ENCODE measurements around the gene DISC1. TPM values are rescaled to one million over a fixed set of nuclear protein-coding genes. Genes with fewer than 3 reads are reported as not detected.

DISC1 gene
- total RNA-seq, 1 experiment from 2014 or later: 1.8 TPM

DNA sequence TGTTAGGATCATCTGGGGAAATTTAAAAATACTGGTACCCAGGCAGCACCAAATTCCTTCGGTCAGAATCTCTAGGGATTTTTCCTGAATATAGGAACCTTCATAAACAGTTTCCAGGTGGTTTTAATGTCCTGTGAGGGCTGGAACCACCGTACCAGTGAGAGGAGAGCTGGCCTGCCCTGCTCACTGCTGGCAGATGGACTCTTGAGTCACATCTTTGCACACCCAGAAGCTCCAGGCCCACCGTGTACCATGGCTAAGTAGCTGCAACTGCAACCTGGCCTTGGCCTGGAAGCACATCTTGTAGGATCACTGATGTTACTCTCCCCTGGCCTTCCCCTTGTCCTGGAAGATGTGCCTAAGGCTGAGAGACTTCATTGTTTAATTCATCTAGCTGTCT, 181.5 kb downstream of the DISC1 start:
- CTCF ChIA-PET: interaction anchor here (3.1 kb wide), 1 partner anchor 51 kb away, joined by 29 read pairs; no protein-coding TSS in a partner anchor
- POLR2A ChIA-PET: no interaction called here

DNA sequence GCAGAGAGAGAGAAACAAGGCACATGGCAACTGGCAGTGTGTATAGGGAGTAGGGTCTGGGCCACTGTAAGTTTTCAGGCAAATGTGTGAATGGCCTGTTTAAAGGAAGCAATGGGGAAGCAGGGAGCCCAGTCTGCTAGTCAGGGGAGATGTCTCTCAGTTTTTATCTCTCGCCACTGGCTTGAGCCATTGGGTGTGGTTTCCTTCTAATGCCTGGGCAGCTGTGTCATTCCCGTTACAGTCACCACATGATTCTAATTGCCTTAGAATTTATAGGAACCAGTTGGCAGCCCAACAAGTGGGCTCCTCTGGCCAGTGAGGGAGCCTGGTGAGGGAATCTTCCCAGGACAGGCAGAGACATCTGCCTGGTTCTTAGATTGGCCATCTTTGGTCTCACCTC, 182.4 kb downstream of the DISC1 start:
- Histone ChIP-seq H3K36me3 (ENCODE audit: control insufficient read depth in 1 of 2, insufficient read depth in 2 of 2, low read length in 2 of 2) (no peaks in the 10 kb centered on the region), H3K9ac (ENCODE audit: low read length) (no peak overlapping the region), H3K27ac (ENCODE audit: low read depth, low read length) (no peak overlapping the region), H3K4me3 (replicated peaks in 1 of 2; ENCODE audit: low read depth in 1 of 2, low read length in 2 of 2) (no peak overlapping the region), H3K9me3 (ENCODE audit: control insufficient read depth in 1 of 2, insufficient read depth in 1 of 2, low read depth in 1 of 2, low read length in 2 of 2) (no peaks in the 10 kb centered on the region), H3K79me2 (ENCODE audit: insufficient read depth, low read length) (no peaks in the 10 kb centered on the region), H3K27me3 (ENCODE audit: insufficient read depth, low read length) (no peaks in the 10 kb centered on the region), H3K9me2 (ENCODE audit: insufficient read depth) (0 out of 2 replicates have a peak, but pooled peaks cover 3% of the 10 kb centered on the region), H2AFZ (ENCODE audit: low read depth, low read length, poor library complexity, severe bottlenecking) (no peak overlapping the region), H3K4me2 (ENCODE audit: low read length) (peak overlapping the region; percentile 30; the same call in 1 of the 2 replicates), H3K4me1 (ENCODE audit: control insufficient read depth in 1 of 2, insufficient read depth in 2 of 2, low read length in 2 of 2) (peaks cover 0 to 9% of the 10 kb centered on the region in 2 experiments; a peak in 2 of 4 replicates), H4K20me1 (ENCODE audit: insufficient read depth) (no peaks in the 10 kb centered on the region)
- no peak for ATAC-seq
- CTCF ChIA-PET: no interaction called here
- no TSS peak for BruUV-seq (replicated peaks)
- RAD21 ChIA-PET (ENCODE audit: low non-redundant PET in 1 of 2, low total read pairs in 2 of 2, uncharacterized antibody in 2 of 2, unreplicated experiment in 2 of 2): no interaction called here
- POLR2A ChIA-PET: no interaction called here
- DNase-seq (ENCODE audit: low read depth, low spot score): no peak
- TF ChIP-seq SRF (IDR thresholded peaks at IDR 0.05; ENCODE audit: low read depth): no peak
- no peak for TF ChIP-seq CEBPB (IDR thresholded peaks at IDR 0.05; ENCODE audit: low read depth)
- TF ChIP-seq ZNF274 (IDR thresholded peaks at IDR 0.05; ENCODE audit: low read depth, low read length): no peak
- no peak for TF ChIP-seq JUND (IDR thresholded peaks at IDR 0.05)
- no peak for TF ChIP-seq SP1 (IDR thresholded peaks at IDR 0.05; ENCODE audit: low read depth)
- TF ChIP-seq, protein P1, sequence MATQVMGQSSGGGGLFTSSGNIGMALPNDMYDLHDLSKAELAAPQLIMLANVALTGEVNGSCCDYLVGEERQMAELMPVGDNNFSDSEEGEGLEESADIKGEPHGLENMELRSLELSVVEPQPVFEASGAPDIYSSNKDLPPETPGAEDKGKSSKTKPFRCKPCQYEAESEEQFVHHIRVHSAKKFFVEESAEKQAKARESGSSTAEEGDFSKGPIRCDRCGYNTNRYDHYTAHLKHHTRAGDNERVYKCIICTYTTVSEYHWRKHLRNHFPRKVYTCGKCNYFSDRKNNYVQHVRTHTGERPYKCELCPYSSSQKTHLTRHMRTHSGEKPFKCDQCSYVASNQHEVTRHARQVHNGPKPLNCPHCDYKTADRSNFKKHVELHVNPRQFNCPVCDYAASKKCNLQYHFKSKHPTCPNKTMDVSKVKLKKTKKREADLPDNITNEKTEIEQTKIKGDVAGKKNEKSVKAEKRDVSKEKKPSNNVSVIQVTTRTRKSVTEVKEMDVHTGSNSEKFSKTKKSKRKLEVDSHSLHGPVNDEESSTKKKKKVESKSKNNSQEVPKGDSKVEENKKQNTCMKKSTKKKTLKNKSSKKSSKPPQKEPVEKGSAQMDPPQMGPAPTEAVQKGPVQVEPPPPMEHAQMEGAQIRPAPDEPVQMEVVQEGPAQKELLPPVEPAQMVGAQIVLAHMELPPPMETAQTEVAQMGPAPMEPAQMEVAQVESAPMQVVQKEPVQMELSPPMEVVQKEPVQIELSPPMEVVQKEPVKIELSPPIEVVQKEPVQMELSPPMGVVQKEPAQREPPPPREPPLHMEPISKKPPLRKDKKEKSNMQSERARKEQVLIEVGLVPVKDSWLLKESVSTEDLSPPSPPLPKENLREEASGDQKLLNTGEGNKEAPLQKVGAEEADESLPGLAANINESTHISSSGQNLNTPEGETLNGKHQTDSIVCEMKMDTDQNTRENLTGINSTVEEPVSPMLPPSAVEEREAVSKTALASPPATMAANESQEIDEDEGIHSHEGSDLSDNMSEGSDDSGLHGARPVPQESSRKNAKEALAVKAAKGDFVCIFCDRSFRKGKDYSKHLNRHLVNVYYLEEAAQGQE (IDR thresholded peaks at IDR 0.05; ENCODE audit: low read depth): no peak
- TF ChIP-seq, protein P2, sequence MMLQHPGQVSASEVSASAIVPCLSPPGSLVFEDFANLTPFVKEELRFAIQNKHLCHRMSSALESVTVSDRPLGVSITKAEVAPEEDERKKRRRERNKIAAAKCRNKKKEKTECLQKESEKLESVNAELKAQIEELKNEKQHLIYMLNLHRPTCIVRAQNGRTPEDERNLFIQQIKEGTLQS (IDR thresholded peaks at IDR 0.05): no peak
- TF ChIP-seq, protein P3, sequence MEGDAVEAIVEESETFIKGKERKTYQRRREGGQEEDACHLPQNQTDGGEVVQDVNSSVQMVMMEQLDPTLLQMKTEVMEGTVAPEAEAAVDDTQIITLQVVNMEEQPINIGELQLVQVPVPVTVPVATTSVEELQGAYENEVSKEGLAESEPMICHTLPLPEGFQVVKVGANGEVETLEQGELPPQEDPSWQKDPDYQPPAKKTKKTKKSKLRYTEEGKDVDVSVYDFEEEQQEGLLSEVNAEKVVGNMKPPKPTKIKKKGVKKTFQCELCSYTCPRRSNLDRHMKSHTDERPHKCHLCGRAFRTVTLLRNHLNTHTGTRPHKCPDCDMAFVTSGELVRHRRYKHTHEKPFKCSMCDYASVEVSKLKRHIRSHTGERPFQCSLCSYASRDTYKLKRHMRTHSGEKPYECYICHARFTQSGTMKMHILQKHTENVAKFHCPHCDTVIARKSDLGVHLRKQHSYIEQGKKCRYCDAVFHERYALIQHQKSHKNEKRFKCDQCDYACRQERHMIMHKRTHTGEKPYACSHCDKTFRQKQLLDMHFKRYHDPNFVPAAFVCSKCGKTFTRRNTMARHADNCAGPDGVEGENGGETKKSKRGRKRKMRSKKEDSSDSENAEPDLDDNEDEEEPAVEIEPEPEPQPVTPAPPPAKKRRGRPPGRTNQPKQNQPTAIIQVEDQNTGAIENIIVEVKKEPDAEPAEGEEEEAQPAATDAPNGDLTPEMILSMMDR (IDR thresholded peaks at IDR 0.05 in 2 of 3, conservative IDR thresholded peaks at IDR 0.05 in 1 of 3; ENCODE audit: borderline replicate concordance in 1 of 3, insufficient read depth in 1 of 3, low read depth in 2 of 3, low read length in 2 of 3): no peak
- no peak for TF ChIP-seq FOSL1 (IDR thresholded peaks at IDR 0.05; ENCODE audit: low read depth)
- TF ChIP-seq, protein P4, sequence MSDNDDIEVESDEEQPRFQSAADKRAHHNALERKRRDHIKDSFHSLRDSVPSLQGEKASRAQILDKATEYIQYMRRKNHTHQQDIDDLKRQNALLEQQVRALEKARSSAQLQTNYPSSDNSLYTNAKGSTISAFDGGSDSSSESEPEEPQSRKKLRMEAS (IDR thresholded peaks at IDR 0.05): no peak
- intact Hi-C loops (cut with micrococcal nuclease): no loop called here

More for the DNA sequence above, 181.5 kb downstream of the DISC1 start:
- H3K27me3 ChIP-seq (ENCODE audit: insufficient read depth, low read length): no peaks in the 10 kb centered on the region
- H2AFZ ChIP-seq (ENCODE audit: low read depth, low read length, poor library complexity, severe bottlenecking): no peak overlapping the region
- BruUV-seq (replicated peaks): no TSS peak
- no peak overlapping the region for H3K27ac ChIP-seq (ENCODE audit: low read depth, low read length)
- H4K20me1 ChIP-seq (ENCODE audit: insufficient read depth): no peaks in the 10 kb centered on the region
- no peak overlapping the region for H3K9ac ChIP-seq (ENCODE audit: low read length)
- no peaks in the 10 kb centered on the region for H3K79me2 ChIP-seq (ENCODE audit: insufficient read depth, low read length)
- H3K4me2 ChIP-seq (ENCODE audit: low read length): no peak overlapping the region
- H3K36me3 ChIP-seq (ENCODE audit: control insufficient read depth in 1 of 2, insufficient read depth in 2 of 2, low read length in 2 of 2): no peaks in the 10 kb centered on the region
- H3K9me3 ChIP-seq (ENCODE audit: control insufficient read depth in 1 of 2, insufficient read depth in 1 of 2, low read depth in 1 of 2, low read length in 2 of 2): no peaks in the 10 kb centered on the region
- ATAC-seq: no peak
- H3K4me3 ChIP-seq (replicated peaks in 1 of 2; ENCODE audit: low read depth in 1 of 2, low read length in 2 of 2): no peak overlapping the region
- RAD21 ChIA-PET (ENCODE audit: low non-redundant PET in 1 of 2, low total read pairs in 2 of 2, uncharacterized antibody in 2 of 2, unreplicated experiment in 2 of 2): no interaction called here
- 0 out of 2 replicates have a peak, but pooled peaks cover 3% of the 10 kb centered on the region for H3K9me2 ChIP-seq (ENCODE audit: insufficient read depth)
- no peak for DNase-seq (ENCODE audit: low read depth, low spot score)
- TF ChIP-seq FOSL1 (IDR thresholded peaks at IDR 0.05; ENCODE audit: low read depth): no peak
- TF ChIP-seq POLR2A (IDR thresholded peaks at IDR 0.05; ENCODE audit: borderline replicate concordance, extremely low read depth, insufficient read depth, insufficient read length): no peak
- TF ChIP-seq EZH2 (IDR thresholded peaks at IDR 0.05): no peak
- no peak for TF ChIP-seq SP1 (IDR thresholded peaks at IDR 0.05; ENCODE audit: low read depth)
- no peak for TF ChIP-seq ZNF274 (IDR thresholded peaks at IDR 0.05; ENCODE audit: low read depth, low read length)
- peaks cover 0 to 9% of the 10 kb centered on the region in 2 experiments; a peak in 2 of 4 replicates for H3K4me1 ChIP-seq (ENCODE audit: control insufficient read depth in 1 of 2, insufficient read depth in 2 of 2, low read length in 2 of 2)
- intact Hi-C loops (cut with micrococcal nuclease): no loop called here
